Body of pancreas (tissue), 4 donors: ENCODE measurements around the gene MBP.

Experiments
- CTCF ChIP-seq, 7 experiments: fragments of 450-650 bp in 4 of 7; fragments of 200-600 bp in 3 of 7; sonication (generic) in 3 of 7; IDR thresholded peaks; one replicate each; pipeline ENCODE4 v1.5.1; 2016 to 2019; ENCODE audit warnings: antibody characterized with exemption in 7 of 7
- POLR2A ChIP-seq, 3 donors: fragments of 450-650 bp; IDR thresholded peaks; one replicate each; pipeline ENCODE4 v1.6.1; 2016; ENCODE audit warnings: antibody characterized with exemption in 3 of 3, mild to moderate bottlenecking in 2 of 3

DNA sequence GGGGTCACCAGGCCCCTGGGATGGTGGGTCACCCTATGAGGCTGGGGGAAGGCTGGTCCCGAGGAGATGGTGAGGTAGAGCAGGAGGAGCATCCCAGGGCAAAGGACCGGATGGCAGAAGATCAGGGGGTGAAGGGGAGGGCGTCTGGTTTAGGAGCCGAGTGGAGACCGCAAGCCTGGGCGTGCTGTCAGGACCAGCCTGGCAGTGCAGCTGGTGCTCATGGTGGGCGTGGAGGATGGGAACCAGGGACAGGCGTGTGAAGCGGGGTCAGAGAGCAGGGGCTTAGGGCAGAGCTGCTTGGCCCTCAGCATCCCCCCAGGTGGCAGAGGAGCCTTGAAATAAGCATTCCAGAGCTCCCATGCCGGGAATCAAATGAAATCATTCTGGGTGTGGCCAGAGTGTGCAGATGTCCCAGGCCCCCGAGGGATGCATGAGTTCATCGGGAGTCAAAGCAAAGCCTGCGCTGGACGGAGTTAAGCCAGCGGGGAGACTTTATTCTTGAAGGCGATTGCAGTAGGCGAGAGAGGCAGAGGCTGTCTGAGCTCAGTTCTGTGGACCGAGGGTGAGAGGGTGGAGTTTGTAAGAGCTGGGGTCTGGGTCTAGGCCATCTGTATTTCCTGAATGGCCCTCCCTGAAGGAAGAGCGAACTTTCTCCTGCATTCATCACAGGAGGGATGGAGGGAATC, 33.1 kb upstream of the MBP start:
- no peak for TF ChIP-seq CTCF (IDR thresholded peaks at IDR 0.05)
- no peak for TF ChIP-seq POLR2A (IDR thresholded peaks at IDR 0.05)
